Prostate gland (tissue), 1 donor: Measurements from ENCODE around the gene ACOXL.

ENCODE experiments used
- POLR2A ChIP-seq: fragments of 450-650 bp; IDR thresholded peaks from one replicate; pipeline ENCODE4 v1.6.1; 2016; ENCODE audit warnings: antibody characterized with exemption, mild to moderate bottlenecking
- POLR2AphosphoS5 ChIP-seq: sonication (generic); formaldehyde crosslinking; IDR thresholded peaks from one replicate; pipeline ENCODE4 v1.6.1; 2017; ENCODE audit warnings: antibody characterized with exemption

- no peak for TF ChIP-seq POLR2AphosphoS5
- no peak for TF ChIP-seq POLR2A
Measured at GRCh38 chr2:110946902-110947301, 214.5 kb downstream of the ACOXL start.
